Measurements from ENCODE around the gene TSACC.

The TSACC gene

DNA sequence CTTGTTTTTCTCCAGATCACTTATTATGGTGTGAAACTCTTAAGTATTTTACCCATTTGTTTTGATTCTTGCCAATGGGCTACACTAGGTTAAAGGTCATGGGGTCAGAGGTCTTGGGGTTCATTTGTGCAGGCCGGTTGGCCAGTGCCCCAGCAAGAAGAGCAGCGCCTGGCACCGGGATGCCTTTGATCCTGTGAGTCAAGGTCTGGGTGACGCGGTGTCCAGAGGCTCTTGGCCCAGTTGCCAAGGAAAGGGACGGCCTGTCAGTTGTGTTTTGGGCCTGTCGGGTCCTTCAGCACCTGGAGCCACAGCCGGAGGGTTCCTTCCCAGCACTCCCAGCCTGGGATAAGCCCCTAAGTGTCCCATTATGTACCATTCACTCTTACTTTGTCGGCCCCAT lies 55.8 kb downstream of the TSACC start:
- DNase-seq (ENCODE audit: low read depth): no peak

DNA sequence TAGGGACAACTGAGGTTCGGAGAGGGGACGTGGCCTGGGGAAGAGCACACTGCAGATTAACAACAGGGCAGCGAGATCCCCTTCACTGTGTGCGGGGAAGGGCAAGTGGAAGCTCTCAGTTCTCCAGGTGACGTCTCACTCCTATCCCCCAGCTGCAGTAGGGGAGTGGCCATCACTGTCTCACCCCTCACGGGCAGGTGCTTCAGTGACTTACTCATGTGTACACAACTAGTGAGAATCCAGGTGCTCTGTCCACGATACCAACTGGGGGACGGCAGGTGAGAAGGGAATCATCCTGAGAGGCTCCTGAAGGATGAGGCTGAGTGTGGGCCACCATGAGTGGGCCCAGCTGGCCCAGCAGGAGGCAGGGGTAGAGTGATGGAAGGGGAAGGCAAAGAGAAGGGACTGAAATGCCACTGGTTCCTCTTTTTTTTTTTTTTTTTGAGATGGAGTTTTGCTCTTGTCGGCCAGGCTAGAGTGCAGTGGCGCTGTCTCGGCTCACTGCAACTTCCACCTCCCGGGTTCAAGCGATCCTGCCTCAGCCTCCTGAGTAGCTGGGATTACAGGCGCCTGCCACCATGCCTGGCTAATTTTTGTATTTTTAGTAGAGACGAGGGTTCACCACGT lies 56.6 kb downstream of the TSACC start:
- DNase-seq (ENCODE audit: low read depth): no peak

Measured in HS-5 (cell line).